ENCODE data around the gene LMO1.

DNA sequence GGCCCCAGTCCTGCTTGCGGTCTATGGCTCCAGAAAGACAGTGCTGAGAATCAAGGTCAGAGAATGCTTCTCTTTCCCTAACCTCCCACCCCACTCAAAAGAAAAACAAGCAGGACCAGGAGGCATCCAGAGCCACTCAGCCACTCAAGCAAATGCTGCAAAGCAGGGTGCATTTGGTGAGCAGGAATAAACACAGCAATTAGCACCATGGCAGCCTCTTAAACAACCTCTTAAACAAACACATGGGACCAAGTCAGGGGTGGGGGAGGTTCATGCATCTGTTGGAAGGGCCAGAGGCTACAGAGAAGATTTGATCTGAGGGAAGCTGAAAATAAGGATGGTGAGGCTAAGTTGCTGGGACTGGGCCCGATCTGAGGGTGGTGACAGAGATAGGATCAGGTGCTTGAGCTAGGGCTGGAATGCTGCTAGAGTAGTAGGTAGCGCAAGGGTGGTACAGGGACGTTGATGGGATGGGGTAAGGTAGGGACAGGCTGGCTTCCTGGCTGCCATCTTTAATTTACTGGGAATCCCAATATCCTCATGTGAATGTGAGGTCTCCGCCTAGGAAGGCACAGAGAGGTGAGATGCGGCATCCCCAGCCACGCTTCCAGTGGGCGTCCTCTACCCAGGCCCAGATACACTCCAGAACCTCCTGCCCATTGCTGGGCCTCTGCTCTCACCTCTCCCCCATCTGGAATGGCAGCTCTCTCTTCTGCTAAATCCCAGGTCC, 26.6 kb upstream of the LMO1 start:
- TF ChIP-seq, protein P1, sequence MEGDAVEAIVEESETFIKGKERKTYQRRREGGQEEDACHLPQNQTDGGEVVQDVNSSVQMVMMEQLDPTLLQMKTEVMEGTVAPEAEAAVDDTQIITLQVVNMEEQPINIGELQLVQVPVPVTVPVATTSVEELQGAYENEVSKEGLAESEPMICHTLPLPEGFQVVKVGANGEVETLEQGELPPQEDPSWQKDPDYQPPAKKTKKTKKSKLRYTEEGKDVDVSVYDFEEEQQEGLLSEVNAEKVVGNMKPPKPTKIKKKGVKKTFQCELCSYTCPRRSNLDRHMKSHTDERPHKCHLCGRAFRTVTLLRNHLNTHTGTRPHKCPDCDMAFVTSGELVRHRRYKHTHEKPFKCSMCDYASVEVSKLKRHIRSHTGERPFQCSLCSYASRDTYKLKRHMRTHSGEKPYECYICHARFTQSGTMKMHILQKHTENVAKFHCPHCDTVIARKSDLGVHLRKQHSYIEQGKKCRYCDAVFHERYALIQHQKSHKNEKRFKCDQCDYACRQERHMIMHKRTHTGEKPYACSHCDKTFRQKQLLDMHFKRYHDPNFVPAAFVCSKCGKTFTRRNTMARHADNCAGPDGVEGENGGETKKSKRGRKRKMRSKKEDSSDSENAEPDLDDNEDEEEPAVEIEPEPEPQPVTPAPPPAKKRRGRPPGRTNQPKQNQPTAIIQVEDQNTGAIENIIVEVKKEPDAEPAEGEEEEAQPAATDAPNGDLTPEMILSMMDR (IDR thresholded peaks at IDR 0.05; ENCODE audit: poor library complexity): no peak
- TF ChIP-seq EZH2 (IDR thresholded peaks at IDR 0.05; ENCODE audit: borderline replicate concordance): no peak
- TF ChIP-seq EZH2phosphoT487 (IDR thresholded peaks at IDR 0.05; ENCODE audit: low read depth, severe bottlenecking, unreplicated experiment): no peak
